ENCODE data around the gene CA4. TPM values are rescaled to one million over a fixed set of nuclear protein-coding genes. Genes with fewer than 3 reads are reported as not detected.

Gene CA4
- total and polyA plus RNA-seq, 7 donors: 2.1 to 300 (median 91.3) TPM; not detected in 2

DNA sequence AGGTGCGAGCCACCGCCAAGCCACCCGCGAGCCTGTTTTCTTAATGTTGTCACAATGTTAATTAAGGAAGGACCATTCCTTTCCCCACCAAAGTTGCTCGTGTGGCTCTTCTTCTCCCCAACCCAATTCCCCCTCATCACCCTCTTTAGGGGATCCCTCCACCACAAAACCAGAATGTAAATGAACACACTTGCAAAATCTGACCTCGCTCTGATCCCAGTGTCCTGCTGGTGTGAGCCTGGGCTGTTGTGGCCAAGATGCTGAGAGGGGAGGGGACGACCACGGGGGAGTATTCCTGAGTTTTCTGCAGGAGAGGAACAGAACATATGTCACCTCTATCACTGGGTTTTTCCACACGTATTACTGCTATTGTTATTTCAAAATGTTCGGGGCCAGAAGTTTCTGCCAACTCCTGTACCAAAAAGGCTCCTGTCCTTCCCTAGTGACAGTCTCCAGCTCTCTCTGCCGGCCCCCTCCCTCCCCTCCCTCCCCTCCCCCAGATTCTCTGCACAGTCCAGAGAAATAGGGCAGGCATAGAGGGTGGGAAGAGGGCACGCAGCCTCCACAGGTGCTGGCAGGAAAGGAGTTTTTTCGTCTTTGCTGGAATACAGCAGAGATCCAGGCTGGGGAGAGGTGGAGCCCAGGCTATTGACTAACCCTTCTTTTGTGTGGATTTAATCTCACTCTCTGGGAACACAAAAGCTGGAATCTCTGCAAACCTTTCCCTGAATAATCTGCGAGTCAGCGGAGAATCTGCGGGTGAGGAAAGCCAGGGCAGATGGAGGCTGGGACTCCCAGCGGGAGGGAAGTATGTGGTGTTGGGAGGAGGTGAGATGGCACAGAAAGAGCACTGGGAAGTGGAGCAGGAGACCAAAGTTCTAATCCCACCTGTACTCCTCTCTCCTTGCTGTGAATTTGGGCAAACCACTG, 4.5 kb upstream of the CA4 start:
- 50 to 76% methylated on average over 17 of the region's 17 CpGs for WGBS, 2 donors
- intact Hi-C loops (cut with DNase I): no loop called here
- TF ChIP-seq EP300 (IDR thresholded peaks at IDR 0.05) (no peak), POLR2AphosphoS5 (IDR thresholded peaks at IDR 0.05) (no peak), POLR2A (IDR thresholded peaks at IDR 0.05) (no peak)
- TF ChIP-seq, protein P1, sequence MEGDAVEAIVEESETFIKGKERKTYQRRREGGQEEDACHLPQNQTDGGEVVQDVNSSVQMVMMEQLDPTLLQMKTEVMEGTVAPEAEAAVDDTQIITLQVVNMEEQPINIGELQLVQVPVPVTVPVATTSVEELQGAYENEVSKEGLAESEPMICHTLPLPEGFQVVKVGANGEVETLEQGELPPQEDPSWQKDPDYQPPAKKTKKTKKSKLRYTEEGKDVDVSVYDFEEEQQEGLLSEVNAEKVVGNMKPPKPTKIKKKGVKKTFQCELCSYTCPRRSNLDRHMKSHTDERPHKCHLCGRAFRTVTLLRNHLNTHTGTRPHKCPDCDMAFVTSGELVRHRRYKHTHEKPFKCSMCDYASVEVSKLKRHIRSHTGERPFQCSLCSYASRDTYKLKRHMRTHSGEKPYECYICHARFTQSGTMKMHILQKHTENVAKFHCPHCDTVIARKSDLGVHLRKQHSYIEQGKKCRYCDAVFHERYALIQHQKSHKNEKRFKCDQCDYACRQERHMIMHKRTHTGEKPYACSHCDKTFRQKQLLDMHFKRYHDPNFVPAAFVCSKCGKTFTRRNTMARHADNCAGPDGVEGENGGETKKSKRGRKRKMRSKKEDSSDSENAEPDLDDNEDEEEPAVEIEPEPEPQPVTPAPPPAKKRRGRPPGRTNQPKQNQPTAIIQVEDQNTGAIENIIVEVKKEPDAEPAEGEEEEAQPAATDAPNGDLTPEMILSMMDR (IDR thresholded peaks at IDR 0.05): no peak

DNA sequence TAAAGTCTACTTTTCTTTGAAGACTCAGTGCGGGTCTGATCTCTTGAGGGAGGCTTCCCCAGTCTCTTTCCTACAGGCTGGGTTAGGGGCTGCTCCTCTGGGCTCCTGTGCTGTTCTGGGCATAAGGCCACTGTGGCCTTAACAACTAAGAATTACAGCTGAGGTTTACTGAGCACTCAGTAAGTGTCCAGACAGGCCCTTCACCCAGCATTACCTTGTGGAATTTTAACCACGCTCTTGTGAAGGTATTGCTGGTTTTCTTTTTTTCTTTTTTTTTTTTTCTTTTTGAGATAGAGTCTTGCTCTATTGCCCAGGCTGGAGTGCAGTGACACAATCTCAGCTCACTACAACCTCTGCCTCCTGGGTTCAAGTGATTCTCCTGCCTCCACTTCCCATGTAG, 3.6 kb upstream of the CA4 start:
- Histone ChIP-seq H3K9me3 (no peaks in the 10 kb centered on the region), H3K4me3 (no peak overlapping the region), H3K27me3 (peaks cover 33 to 89% (median 62%) of the 10 kb centered on the region in 3 donors), H3K27ac (no peak overlapping the region), H3K36me3 (no peaks in the 10 kb centered on the region), H3K4me1 (peaks cover 0 to 37% (median 29%) of the 10 kb centered on the region in 4 donors)
- TF ChIP-seq POLR2AphosphoS5 (IDR thresholded peaks at IDR 0.05): no peak
- TF ChIP-seq EP300 (IDR thresholded peaks at IDR 0.05): no peak
- TF ChIP-seq POLR2A (IDR thresholded peaks at IDR 0.05): no peak
- TF ChIP-seq, protein P1 (IDR thresholded peaks at IDR 0.05): no peak
- DNase-seq: no peak
- intact Hi-C loops (cut with DNase I): no loop called here
- WGBS, 2 donors: 90 to 93% methylated on average over 2 of the region's 2 CpGs

More for the DNA sequence above, 4.5 kb upstream of the CA4 start:
- H3K4me1 ChIP-seq: peaks cover 0 to 37% (median 27%) of the 10 kb centered on the region in 4 donors
- H3K27me3 ChIP-seq: peaks cover 35 to 89% (median 63%) of the 10 kb centered on the region in 3 donors
- H3K36me3 ChIP-seq: no peaks in the 10 kb centered on the region
- no peaks in the 10 kb centered on the region for H3K9me3 ChIP-seq
- DNase-seq: no peak
- H3K4me3 ChIP-seq: no peak overlapping the region
- H3K27ac ChIP-seq: no peak overlapping the region

DNA sequence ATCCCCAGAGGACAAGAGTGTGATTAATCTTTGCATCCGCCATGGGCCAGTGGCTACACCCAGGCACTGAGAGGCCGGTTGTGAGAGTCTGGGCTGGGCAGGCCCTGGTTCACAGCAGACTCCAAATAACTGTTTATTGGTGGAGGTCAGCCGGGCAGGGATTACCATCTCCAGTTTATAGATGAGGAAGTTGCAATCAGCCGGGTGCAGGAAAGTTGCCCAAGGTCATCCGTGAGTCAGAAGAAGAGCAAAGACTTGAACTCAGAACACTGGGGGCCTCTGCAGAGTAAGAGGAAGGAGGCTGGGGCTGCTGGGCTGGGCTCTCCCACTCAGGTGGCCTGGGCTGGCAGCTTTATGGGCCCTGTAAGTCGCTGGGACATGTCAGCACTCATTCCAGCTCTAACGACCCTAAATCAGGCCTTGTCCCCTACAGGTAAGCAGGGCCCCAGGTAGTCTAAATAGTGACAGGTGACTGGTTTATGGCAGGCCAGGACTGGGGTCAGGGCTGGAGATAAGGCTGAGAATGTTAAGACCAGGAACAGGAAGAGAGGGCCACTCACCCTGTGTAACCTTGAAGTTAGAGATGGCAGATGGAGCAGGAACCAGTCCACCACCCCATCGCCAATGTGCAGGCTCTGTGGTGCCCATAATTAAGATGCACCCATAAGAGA, 2.1 kb upstream of the CA4 start:
- intact Hi-C loops (cut with DNase I): no loop called here
- peaks cover 33 to 89% (median 60%) of the 10 kb centered on the region in 3 donors for H3K27me3 ChIP-seq
- DNase-seq: no peak
- H3K9me3 ChIP-seq: no peaks in the 10 kb centered on the region
- peaks cover 0 to 24% (median 20%) of the 10 kb centered on the region in 4 donors for H3K4me1 ChIP-seq
- H3K4me3 ChIP-seq: no peak overlapping the region
- no peak overlapping the region for H3K27ac ChIP-seq
- 26 to 61% methylated on average over 8 of the region's 8 CpGs for WGBS, 2 donors
- H3K36me3 ChIP-seq: no peaks in the 10 kb centered on the region
- TF ChIP-seq POLR2AphosphoS5 (IDR thresholded peaks at IDR 0.05): no peak
- no peak for TF ChIP-seq POLR2A (IDR thresholded peaks at IDR 0.05)
- TF ChIP-seq EP300 (IDR thresholded peaks at IDR 0.05): no peak
- TF ChIP-seq, protein P1 (IDR thresholded peaks at IDR 0.05): no peak

DNA sequence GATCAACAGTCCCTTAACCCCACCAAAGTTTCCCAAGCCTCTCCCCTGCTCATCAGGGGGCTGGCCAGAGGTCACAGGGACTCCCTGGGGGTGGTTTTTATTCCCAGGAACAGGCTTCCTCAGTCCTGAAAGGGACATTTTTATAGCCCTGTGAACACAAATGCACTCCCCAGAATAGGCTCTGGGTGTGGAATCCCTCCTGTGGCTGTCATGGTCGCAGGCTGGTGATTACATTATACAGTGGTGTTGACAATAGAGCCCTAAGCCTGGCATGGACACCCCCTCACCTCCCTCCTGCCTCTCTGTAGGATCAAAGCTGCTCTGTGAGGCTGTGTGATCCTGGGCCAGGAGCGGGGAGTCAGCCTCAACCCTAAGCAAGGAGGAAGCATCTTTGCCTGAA, 1.4 kb upstream of the CA4 start:
- TF ChIP-seq EP300 (IDR thresholded peaks at IDR 0.05): no peak
- TF ChIP-seq, protein P1 (IDR thresholded peaks at IDR 0.05): no peak
- no peak for TF ChIP-seq POLR2A (IDR thresholded peaks at IDR 0.05)
- no peak for TF ChIP-seq POLR2AphosphoS5 (IDR thresholded peaks at IDR 0.05)
- intact Hi-C loops (cut with DNase I): no loop called here
- Histone ChIP-seq H3K4me3 (no peak overlapping the region), H3K27ac (no peak overlapping the region), H3K9me3 (no peaks in the 10 kb centered on the region), H3K36me3 (no peaks in the 10 kb centered on the region), H3K27me3 (peaks cover 33 to 88% (median 60%) of the 10 kb centered on the region in 3 donors), H3K4me1 (peaks cover 0 to 17% (median 14%) of the 10 kb centered on the region in 4 donors)
- DNase-seq: no peak
- 39 to 55% methylated on average over 2 of the region's 2 CpGs for WGBS, 2 donors

All from sigmoid colon (tissue), 7 donors.